Neutrophil (primary cell): ENCODE data around the gene CDHR5.

Experiments
- H3K27ac ChIP-seq: fragments of 200-600 bp; sonication (generic); 2 replicates; pipeline ENCODE4 v1.5.1; 2016; ENCODE audit warnings: mild to moderate bottlenecking, moderate library complexity
- H3K27me3 ChIP-seq: fragments of 200-600 bp; sonication (generic); 2 replicates; pipeline ENCODE4 v1.6.0; 2016; ENCODE audit warnings: mild to moderate bottlenecking
- H3K36me3 ChIP-seq: fragments of 200-600 bp; sonication (generic); 2 replicates; pipeline ENCODE4 v1.5.1; 2017
- H3K4me1 ChIP-seq, 2 experiments: fragments of 200-600 bp in 1 of 2; sonication (generic) in 1 of 2; 1 replicate in 1 of 2; 2 replicates in 1 of 2; pipeline versions ENCODE4 v1.5.1 to v1.6.1; 2013 to 2016; ENCODE audit warnings: low read depth in 1 of 2, low read length in 1 of 2, mild to moderate bottlenecking in 1 of 2, moderate library complexity in 1 of 2; ENCODE audit not compliant: control insufficient read depth in 1 of 2, insufficient read depth in 1 of 2
- H3K4me3 ChIP-seq, 2 experiments: fragments of 200-600 bp in 1 of 2; sonication (generic) in 1 of 2; 1 replicate in 1 of 2; 2 replicates in 1 of 2; pipeline ENCODE4 v1.5.1; 2013 to 2016; ENCODE audit warnings: low read depth in 1 of 2, low read length in 1 of 2, mild to moderate bottlenecking in 1 of 2, moderate library complexity in 1 of 2
- H3K9me3 ChIP-seq: fragments of 200-600 bp; sonication (generic); 2 replicates; pipeline ENCODE4 v1.5.1; 2016
- TF ChIP-seq, protein P1 (sequence below): fragments of 200-600 bp; sonication (generic); IDR thresholded peaks from 2 replicates; pipeline ENCODE4 v1.5.1; 2016; ENCODE audit warnings: antibody characterized with exemption

CDHR5 gene

DNA sequence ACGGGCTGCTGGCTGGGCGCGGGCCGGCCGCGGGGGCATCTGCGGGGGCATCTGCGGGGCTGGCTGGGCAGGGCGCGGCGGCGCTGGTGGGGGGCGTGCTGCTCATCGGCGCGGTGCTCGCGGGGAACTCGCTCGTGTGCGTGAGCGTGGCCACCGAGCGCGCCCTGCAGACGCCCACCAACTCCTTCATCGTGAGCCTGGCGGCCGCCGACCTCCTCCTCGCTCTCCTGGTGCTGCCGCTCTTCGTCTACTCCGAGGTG is 12.5 kb upstream of the CDHR5 start:
- no peak overlapping the region for H3K4me3 ChIP-seq
- H3K27ac ChIP-seq, result no peak overlapping the region
- peaks cover 66% of the 10 kb centered on the region for H3K27me3 ChIP-seq
- H3K9me3 ChIP-seq, result no peaks in the 10 kb centered on the region
- TF ChIP-seq, protein P1, sequence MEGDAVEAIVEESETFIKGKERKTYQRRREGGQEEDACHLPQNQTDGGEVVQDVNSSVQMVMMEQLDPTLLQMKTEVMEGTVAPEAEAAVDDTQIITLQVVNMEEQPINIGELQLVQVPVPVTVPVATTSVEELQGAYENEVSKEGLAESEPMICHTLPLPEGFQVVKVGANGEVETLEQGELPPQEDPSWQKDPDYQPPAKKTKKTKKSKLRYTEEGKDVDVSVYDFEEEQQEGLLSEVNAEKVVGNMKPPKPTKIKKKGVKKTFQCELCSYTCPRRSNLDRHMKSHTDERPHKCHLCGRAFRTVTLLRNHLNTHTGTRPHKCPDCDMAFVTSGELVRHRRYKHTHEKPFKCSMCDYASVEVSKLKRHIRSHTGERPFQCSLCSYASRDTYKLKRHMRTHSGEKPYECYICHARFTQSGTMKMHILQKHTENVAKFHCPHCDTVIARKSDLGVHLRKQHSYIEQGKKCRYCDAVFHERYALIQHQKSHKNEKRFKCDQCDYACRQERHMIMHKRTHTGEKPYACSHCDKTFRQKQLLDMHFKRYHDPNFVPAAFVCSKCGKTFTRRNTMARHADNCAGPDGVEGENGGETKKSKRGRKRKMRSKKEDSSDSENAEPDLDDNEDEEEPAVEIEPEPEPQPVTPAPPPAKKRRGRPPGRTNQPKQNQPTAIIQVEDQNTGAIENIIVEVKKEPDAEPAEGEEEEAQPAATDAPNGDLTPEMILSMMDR, result no peak
- H3K36me3 ChIP-seq, result peaks cover 6% of the 10 kb centered on the region
- peaks cover 11 to 20% of the 10 kb centered on the region in 2 experiments for H3K4me1 ChIP-seq

DNA sequence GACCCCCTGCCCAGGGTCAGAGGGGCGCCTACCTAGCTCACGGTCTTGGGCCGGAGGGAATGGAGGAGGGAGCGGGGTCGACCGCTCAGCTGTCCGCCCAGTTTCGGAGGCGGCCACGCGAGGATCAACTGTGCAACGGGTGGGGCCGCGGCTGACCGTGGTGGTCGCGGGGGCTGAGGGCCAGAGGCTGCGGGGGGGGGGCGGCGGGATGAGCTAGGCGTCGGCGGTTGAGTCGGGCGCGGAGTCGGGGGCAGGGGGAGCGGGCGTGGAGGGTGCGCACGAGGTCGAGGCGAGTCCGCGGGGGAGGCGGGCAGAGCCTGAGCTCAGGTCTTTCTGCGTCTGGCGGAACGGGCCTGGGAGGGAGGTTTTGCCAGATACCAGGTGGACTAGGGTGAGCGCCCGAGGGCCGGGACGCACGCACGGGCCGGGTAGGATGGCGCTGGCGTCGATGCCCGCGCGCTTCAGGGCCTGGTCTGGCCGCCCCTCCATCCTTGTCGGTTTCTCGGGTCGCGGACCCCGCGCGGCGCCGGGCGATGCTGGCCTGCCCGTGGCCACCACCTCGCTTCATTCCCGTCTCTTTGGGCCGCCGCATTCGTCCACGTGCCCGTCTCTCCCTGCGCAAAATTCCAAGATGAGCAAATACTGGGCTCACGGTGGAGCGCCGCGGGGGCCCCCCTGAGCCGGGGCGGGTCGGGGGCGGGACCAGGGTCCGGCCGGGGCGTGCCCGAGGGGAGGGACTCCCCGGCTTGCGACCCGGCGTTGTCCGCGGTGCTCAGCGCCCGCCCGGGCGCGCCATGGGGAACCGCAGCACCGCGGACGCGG is 12.0 kb upstream of the CDHR5 start, which contains the start of gene DRD4:
Gene DRD4, plus strand, starts transcription at position 759 of the 822 bp plus-strand sequence. Its CDS starts 36 bp downstream, at position 795.
- Histone ChIP-seq H3K4me1 (peaks cover 11 to 20% of the 10 kb centered on the region in 2 experiments), H3K27ac (no peak within 1 kb of the TSS), H3K27me3 (peaks cover 66% of the 10 kb centered on the region), H3K36me3 (peaks cover under 1% of the 10 kb centered on the region), H3K4me3 (no peak within 1 kb of the TSS), H3K9me3 (no peaks in the 10 kb centered on the region)
- TF ChIP-seq, protein P1, result no peak

DNA sequence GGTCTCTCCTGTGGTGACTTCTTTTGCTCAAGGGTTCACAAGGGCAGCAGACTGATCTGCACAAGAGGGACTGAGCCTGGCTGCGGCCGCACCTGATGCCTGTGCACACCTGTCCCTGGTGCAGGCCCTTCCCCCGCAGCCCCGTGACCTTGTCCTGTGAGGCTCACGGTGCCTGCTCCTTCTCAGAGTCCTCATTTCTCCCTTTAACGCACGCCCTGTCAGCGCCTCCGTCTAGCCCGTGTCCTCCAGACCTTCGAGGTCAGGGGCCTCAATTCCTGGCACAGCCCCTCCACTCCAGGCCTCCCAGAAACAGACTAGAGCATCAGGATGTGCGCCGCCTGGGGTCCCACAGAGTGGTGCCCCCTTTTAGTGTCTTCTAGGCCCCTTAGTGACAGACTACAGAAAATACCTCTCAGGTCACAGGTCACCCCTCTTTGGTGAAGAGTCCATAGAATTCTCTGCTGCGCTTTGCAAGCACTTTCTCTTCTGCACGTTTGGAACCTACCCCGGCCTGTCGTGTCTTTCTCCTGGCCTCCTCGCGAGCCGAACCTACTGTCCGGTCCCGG is 11.3 kb upstream of the CDHR5 start:
- H3K27me3 ChIP-seq, result peaks cover 61% of the 10 kb centered on the region
- TF ChIP-seq, protein P1, result no peak

DNA sequence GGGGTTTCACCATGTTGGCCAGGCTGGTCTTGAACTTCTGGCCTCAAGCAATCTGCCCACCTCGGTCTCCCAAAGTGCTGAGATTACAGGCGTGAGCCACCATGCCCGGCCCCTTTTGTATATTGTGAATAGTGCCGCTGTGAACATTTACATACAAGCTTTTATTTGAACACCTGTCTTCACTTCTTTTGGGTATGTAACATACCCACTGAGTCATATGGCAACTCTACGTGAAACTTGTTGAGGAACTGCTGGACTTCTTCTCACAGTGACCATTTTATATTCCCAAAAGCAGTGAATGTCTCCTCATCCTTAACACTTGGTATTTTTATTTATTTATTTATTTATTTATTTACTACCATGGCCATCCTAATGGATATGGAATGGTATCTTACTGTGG is 6.1 kb upstream of the CDHR5 start:
- no peak overlapping the region for H3K27ac ChIP-seq
- TF ChIP-seq, protein P1, result no peak
- H3K27me3 ChIP-seq, result peaks cover 51% of the 10 kb centered on the region
- no peak overlapping the region for H3K4me3 ChIP-seq
- no peaks in the 10 kb centered on the region for H3K9me3 ChIP-seq
- H3K4me1 ChIP-seq, result no peaks in the 10 kb centered on the region
- H3K36me3 ChIP-seq, result no peaks in the 10 kb centered on the region

More for the DNA sequence above, 11.3 kb upstream of the CDHR5 start:
- Histone ChIP-seq H3K27ac (no peak overlapping the region), H3K4me1 (peaks cover 7 to 19% of the 10 kb centered on the region in 2 experiments), H3K9me3 (no peaks in the 10 kb centered on the region), H3K36me3 (no peaks in the 10 kb centered on the region), H3K4me3 (no peak overlapping the region)

DNA sequence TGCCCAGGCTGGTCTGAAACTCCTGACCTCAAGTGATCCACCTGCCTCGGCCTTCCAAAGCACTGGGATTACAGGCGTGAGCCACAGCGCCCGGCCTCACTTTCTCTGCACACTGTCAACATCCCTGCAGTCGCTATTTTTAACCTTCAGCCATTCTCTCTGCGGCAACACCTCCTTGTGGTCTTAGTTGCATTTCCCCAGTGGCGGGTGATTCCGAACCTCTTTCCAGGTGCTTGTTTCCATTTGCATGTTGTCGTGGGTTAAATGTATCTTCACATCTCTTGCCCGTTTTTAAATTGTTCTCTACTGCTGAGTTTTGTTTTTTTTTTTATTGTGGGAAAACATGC is 4.5 kb upstream of the CDHR5 start:
- Histone ChIP-seq H3K4me1 (no peaks in the 10 kb centered on the region), H3K36me3 (no peaks in the 10 kb centered on the region), H3K27ac (no peak overlapping the region), H3K4me3 (no peak overlapping the region), H3K27me3 (peaks cover 55% of the 10 kb centered on the region), H3K9me3 (no peaks in the 10 kb centered on the region)
- TF ChIP-seq, protein P1, result no peak
